CD4-positive, alpha-beta T cell (primary cell): Measurements from ENCODE around the gene FAM184A. TPM values are rescaled to one million over a fixed set of nuclear protein-coding genes. Genes with fewer than 3 reads are reported as not detected.

ENCODE experiments used
- ATAC-seq: fragments of 200-7000 bp; cut with Tn5 transposase; one replicate; pipeline ENCODE4 v1.10.0; 2022; ENCODE audit warnings: mild to moderate bottlenecking; ENCODE audit not compliant: poor library complexity
- CTCF ChIA-PET: fragments of 350-600 bp; sonication (Branson Sonifier 250); formaldehyde crosslinking; loops from one replicate; lab custom pipeline; 2021; ENCODE audit warnings: antibody characterized with exemption, inconsistent platforms; lab: Charles Lee
- POLR2A ChIA-PET: fragments of 350-600 bp; sonication (Branson Sonifier 250); formaldehyde crosslinking; loops from one replicate; lab custom pipeline; 2021; ENCODE audit warnings: antibody characterized with exemption, inconsistent platforms; lab: Charles Lee
- DNase-seq, 14 experiments: peaks; one replicate each; pipeline ENCODE4 v3.0.0-alpha.2; 2013 to 2020; ENCODE audit warnings: mixed read lengths in 2 of 14
- H3K27ac ChIP-seq, 2 donors: one replicate each; pipeline versions ENCODE4 v1.5.1 to v1.7.0; 2013; ENCODE audit warnings: low read length in 2 of 2, low read depth in 1 of 2, mild to moderate bottlenecking in 1 of 2
- H3K27me3 ChIP-seq, 2 experiments: 1 replicate in 1 of 2; 2 replicates in 1 of 2; pipeline versions ENCODE4 v1.6.1 to v1.7.0; 2013; ENCODE audit warnings: low read length in 2 of 2, control low read depth in 1 of 2, mild to moderate bottlenecking in 1 of 2, moderate library complexity in 1 of 2; ENCODE audit not compliant: insufficient read depth in 2 of 2, control insufficient read depth in 1 of 2
- H3K36me3 ChIP-seq: one replicate; pipeline ENCODE4 v1.6.1; 2013; ENCODE audit warnings: low read length, control low read depth; ENCODE audit not compliant: insufficient read depth
- H3K4me1 ChIP-seq: one replicate; pipeline ENCODE4 v1.6.1; 2013; ENCODE audit warnings: low read length, control low read depth; ENCODE audit not compliant: insufficient read depth
- H3K4me3 ChIP-seq: one replicate; pipeline ENCODE4 v1.5.1; 2013; ENCODE audit warnings: mild to moderate bottlenecking, low read length, moderate library complexity
- H3K9me3 ChIP-seq, 2 experiments: 1 replicate in 1 of 2; 2 replicates in 1 of 2; pipeline versions ENCODE4 v1.6.1 to v1.7.0; 2013; ENCODE audit warnings: low read length in 2 of 2, mild to moderate bottlenecking in 2 of 2, control low read depth in 1 of 2, moderate library complexity in 1 of 2; ENCODE audit not compliant: control insufficient read depth in 1 of 2, insufficient read depth in 1 of 2
- H3K27ac Mint-ChIP-seq: one replicate; pipeline ENCODE4 v1.8.0; 2020; ENCODE audit warnings: mixed read lengths
- H3K27me3 Mint-ChIP-seq: one replicate; pipeline ENCODE4 v1.8.0; 2021; ENCODE audit warnings: mixed read lengths
- H3K36me3 Mint-ChIP-seq: one replicate; pipeline ENCODE4 v1.8.0; 2021; ENCODE audit warnings: low read depth, mixed read lengths
- H3K4me1 Mint-ChIP-seq: one replicate; pipeline ENCODE4 v1.8.0; 2021; ENCODE audit warnings: low read depth, mixed read lengths
- H3K4me3 Mint-ChIP-seq: one replicate; pipeline ENCODE4 v1.8.0; 2020; ENCODE audit warnings: mild to moderate bottlenecking, mixed read lengths
- H3K9me3 Mint-ChIP-seq: one replicate; pipeline ENCODE4 v1.8.0; 2020; ENCODE audit warnings: mixed read lengths
- CTCF ChIP-seq: fragments of 200-600 bp; IDR thresholded peaks from one replicate; pipeline ENCODE4 v1.8.0; 2022; ENCODE audit warnings: antibody characterized with exemption, mild to moderate bottlenecking
- intact Hi-C, 2 experiments: fragments of 100-400 bp; cut with DNase I in 1 of 2; cut with micrococcal nuclease in 1 of 2; formaldehyde crosslinking; loops; one replicate each; pipeline versions ENCODE4 v1.15.1 to v1.9.0; 2023 to 2025; cut with DNase I, micrococcal nuclease
- total RNA-seq, 174 experiments: library from RNA in 2 of 174; stranded (reverse) in 2 of 174; gene quantifications; one replicate each; pipeline ENCODE4 v1.2.3 and lab custom pipeline; 2021 to 2026

FAM184A gene
- total RNA-seq, 2 experiments from 2014 or later: 2.9 to 3.3 TPM

- ChIA-PET CTCF (no interaction called here), POLR2A (no interaction called here)
- no peak overlapping the region for H3K27ac Mint-ChIP-seq
Observed at GRCh38 chr6:119026822-119027221, 51.6 kb downstream of the FAM184A start.

GRCh38 chr6:119025793-119026192, 52.7 kb downstream of the FAM184A start:
- Histone ChIP-seq H3K9me3 (no peaks in the 10 kb centered on the region), H3K36me3 (no peaks in the 10 kb centered on the region), H3K27me3 (no peaks in the 10 kb centered on the region), H3K4me3 (no peak overlapping the region), H3K27ac (no peak overlapping the region), H3K4me1 (no peaks in the 10 kb centered on the region)
- intact Hi-C loops: no loop called here
- Mint-ChIP-seq H3K4me1 (no peaks in the 10 kb centered on the region), H3K27me3 (no peaks in the 10 kb centered on the region), H3K27ac (no peak overlapping the region), H3K36me3 (no peaks in the 10 kb centered on the region), H3K4me3 (no peak overlapping the region), H3K9me3 (no peaks in the 10 kb centered on the region)
- CTCF ChIA-PET: interaction anchor here (1.2 kb wide), 1 partner anchor 15 kb away, joined by 3 read pairs; no protein-coding TSS in a partner anchor
- TF ChIP-seq CTCF: no peak
- DNase-seq: no peak
- no peak for ATAC-seq
- POLR2A ChIA-PET: no interaction called here

More at GRCh38 chr6:119026822-119027221, 51.6 kb downstream of the FAM184A start:
- Histone ChIP-seq H3K4me1 (no peaks in the 10 kb centered on the region), H3K27ac (no peak overlapping the region), H3K27me3 (no peaks in the 10 kb centered on the region), H3K9me3 (no peaks in the 10 kb centered on the region), H3K36me3 (no peaks in the 10 kb centered on the region), H3K4me3 (no peak overlapping the region)
- ATAC-seq (no peak), DNase-seq (no peak)
- H3K4me1 Mint-ChIP-seq: no peaks in the 10 kb centered on the region
- H3K4me3 Mint-ChIP-seq: no peak overlapping the region
- H3K9me3 Mint-ChIP-seq: no peaks in the 10 kb centered on the region
- H3K36me3 Mint-ChIP-seq: no peaks in the 10 kb centered on the region
- TF ChIP-seq CTCF: no peak
- intact Hi-C loops: no loop called here
- no peaks in the 10 kb centered on the region for H3K27me3 Mint-ChIP-seq

- peaks cover 12% of the 10 kb centered on the region for H3K36me3 Mint-ChIP-seq
- no peak for TF ChIP-seq CTCF
- H3K4me1 ChIP-seq: no peaks in the 10 kb centered on the region
- H3K4me3 Mint-ChIP-seq: no peak overlapping the region
- ChIA-PET POLR2A (interaction anchor here (0.6 to 1.5 kb wide), 2 partner anchors 53 to 520 kb away, joined by 3 to 5 read pairs; no protein-coding TSS in a partner anchor), CTCF (interaction anchor here (1.2 kb wide), 1 partner anchor 8 kb away, joined by 3 read pairs; no protein-coding TSS in a partner anchor)
- H3K4me3 ChIP-seq: no peak overlapping the region
- H3K27ac ChIP-seq: no peak overlapping the region
- ATAC-seq (no peak), DNase-seq (no peak)
- no peaks in the 10 kb centered on the region for H3K27me3 Mint-ChIP-seq
- H3K9me3 ChIP-seq: no peaks in the 10 kb centered on the region
- H3K27ac Mint-ChIP-seq: no peak overlapping the region
- intact Hi-C loops: no loop called here
- H3K4me1 Mint-ChIP-seq: no peaks in the 10 kb centered on the region
- H3K27me3 ChIP-seq: no peaks in the 10 kb centered on the region
- no peaks in the 10 kb centered on the region for H3K9me3 Mint-ChIP-seq
- no peaks in the 10 kb centered on the region for H3K36me3 ChIP-seq
Observed at GRCh38 chr6:119024111-119024510, 54.4 kb downstream of the FAM184A start.
